Gastroesophageal sphincter (tissue), 4 donors: Measurements from ENCODE around the gene POP5. TPM values are rescaled to one million over a fixed set of nuclear protein-coding genes. Genes with fewer than 3 reads are reported as not detected.

Source experiments
- ATAC-seq: fragments of 150-250 bp; one replicate; pipeline ENCODE4 v1.9.1; 2016; ENCODE audit warnings: mild to moderate bottlenecking, moderate library complexity
- H3K27ac ChIP-seq, 4 donors: fragments of 200-600 bp; sonication (generic) in 3 of 4; 1 replicate in 3 of 4; 2 replicates in 1 of 4; pipeline ENCODE4 v1.5.1; 2016 to 2019
- H3K27me3 ChIP-seq: fragments of 200-600 bp; sonication (generic); one replicate; pipeline ENCODE4 v1.5.1; 2019
- H3K36me3 ChIP-seq, 2 donors: fragments of 200-600 bp; sonication (generic); one replicate each; pipeline ENCODE4 v1.5.1; 2019; ENCODE audit warnings: control low read depth in 1 of 2
- H3K4me1 ChIP-seq, 3 donors: fragments of 200-600 bp; sonication (generic); 1 replicate in 2 of 3; 2 replicates in 1 of 3; pipeline ENCODE4 v1.5.1; 2016 to 2019; ENCODE audit warnings: control low read depth in 2 of 3
- H3K4me3 ChIP-seq, 2 donors: fragments of 200-600 bp; sonication (generic); one replicate each; pipeline ENCODE4 v1.5.1; 2019; ENCODE audit warnings: mild to moderate bottlenecking in 1 of 2, moderate library complexity in 1 of 2
- H3K9me3 ChIP-seq, 3 donors: fragments of 200-600 bp; sonication (generic); one replicate each; pipeline ENCODE4 v1.5.1; 2017 to 2019; ENCODE audit warnings: control low read depth in 2 of 3
- EP300 ChIP-seq: sonication (generic); formaldehyde crosslinking; IDR thresholded peaks from one replicate; pipeline ENCODE4 v1.6.1; 2017; ENCODE audit warnings: antibody characterized with exemption, mild to moderate bottlenecking
- POLR2A ChIP-seq, 2 donors: fragments of 450-650 bp; IDR thresholded peaks; one replicate each; pipeline ENCODE4 v1.6.1; 2017; ENCODE audit warnings: antibody characterized with exemption in 2 of 2, mild to moderate bottlenecking in 2 of 2, moderate library complexity in 1 of 2
- POLR2AphosphoS5 ChIP-seq: sonication (generic); formaldehyde crosslinking; IDR thresholded peaks from one replicate; pipeline ENCODE4 v1.6.1; 2017; ENCODE audit warnings: antibody characterized with exemption
- WGBS, 2 donors: methylation state at CpG; one replicate each; pipeline ENCODE4 v1.1.5; 2018; ENCODE audit warnings: low coverage in 1 of 2; 5-methylcytosine and 5-hydroxymethylcytosine counted together
- total RNA-seq, 4 donors: library from RNA; depleted of rRNA; stranded (reverse); fragments of >200 nt; gene quantifications; one replicate each; pipeline ENCODE4 v1.1.0, GENCODE V29; 2016
- TF ChIP-seq, protein P1 (sequence below), 4 experiments: fragments of 200-600 bp in 2 of 4; fragments of 450-650 bp in 2 of 4; sonication (generic) in 1 of 4; IDR thresholded peaks; one replicate each; pipeline ENCODE4 v1.5.1; 2017 to 2019; ENCODE audit warnings: antibody characterized with exemption in 4 of 4, mild to moderate bottlenecking in 2 of 4, moderate library complexity in 2 of 4

The POP5 gene
- total RNA-seq = 10 to 100 TPM; 18.2 to 42.0 (median 27.6) TPM

GRCh38 chr12:120580787-120581723, at the start of gene POP5:
TSS of gene POP5 (minus strand) at chr12:120581402. CDS start at chr12:120581362, 40 bp downstream.
- no peaks in the 10 kb centered on the region for H3K27me3 ChIP-seq
- H3K36me3 ChIP-seq = peaks cover 0 to 41% of the 10 kb centered on the region in 2 donors
- peak within 1 kb of the TSS; percentile 85 to 88 for H3K4me3 ChIP-seq
- H3K27ac ChIP-seq = peak within 1 kb of the TSS; percentile 27 to 83 (median 75)
- H3K4me1 ChIP-seq = peaks cover 0 to 42% (median 0%) of the 10 kb centered on the region in 3 donors
- TF ChIP-seq, protein P1, sequence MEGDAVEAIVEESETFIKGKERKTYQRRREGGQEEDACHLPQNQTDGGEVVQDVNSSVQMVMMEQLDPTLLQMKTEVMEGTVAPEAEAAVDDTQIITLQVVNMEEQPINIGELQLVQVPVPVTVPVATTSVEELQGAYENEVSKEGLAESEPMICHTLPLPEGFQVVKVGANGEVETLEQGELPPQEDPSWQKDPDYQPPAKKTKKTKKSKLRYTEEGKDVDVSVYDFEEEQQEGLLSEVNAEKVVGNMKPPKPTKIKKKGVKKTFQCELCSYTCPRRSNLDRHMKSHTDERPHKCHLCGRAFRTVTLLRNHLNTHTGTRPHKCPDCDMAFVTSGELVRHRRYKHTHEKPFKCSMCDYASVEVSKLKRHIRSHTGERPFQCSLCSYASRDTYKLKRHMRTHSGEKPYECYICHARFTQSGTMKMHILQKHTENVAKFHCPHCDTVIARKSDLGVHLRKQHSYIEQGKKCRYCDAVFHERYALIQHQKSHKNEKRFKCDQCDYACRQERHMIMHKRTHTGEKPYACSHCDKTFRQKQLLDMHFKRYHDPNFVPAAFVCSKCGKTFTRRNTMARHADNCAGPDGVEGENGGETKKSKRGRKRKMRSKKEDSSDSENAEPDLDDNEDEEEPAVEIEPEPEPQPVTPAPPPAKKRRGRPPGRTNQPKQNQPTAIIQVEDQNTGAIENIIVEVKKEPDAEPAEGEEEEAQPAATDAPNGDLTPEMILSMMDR (IDR thresholded peaks at IDR 0.05) = peak in 1 of 4 experiments; percentile 21
- no peak for TF ChIP-seq EP300
- TF ChIP-seq POLR2AphosphoS5 = peak; percentile 92
- TF ChIP-seq POLR2A (IDR thresholded peaks at IDR 0.05) = peak; percentile 49 to 58
- WGBS, 2 donors = 0% methylated on average over 9 to 19 of the region's 56 CpGs
- H3K9me3 ChIP-seq = no peaks in the 10 kb centered on the region
- ATAC-seq = peak; percentile 95

DNA sequence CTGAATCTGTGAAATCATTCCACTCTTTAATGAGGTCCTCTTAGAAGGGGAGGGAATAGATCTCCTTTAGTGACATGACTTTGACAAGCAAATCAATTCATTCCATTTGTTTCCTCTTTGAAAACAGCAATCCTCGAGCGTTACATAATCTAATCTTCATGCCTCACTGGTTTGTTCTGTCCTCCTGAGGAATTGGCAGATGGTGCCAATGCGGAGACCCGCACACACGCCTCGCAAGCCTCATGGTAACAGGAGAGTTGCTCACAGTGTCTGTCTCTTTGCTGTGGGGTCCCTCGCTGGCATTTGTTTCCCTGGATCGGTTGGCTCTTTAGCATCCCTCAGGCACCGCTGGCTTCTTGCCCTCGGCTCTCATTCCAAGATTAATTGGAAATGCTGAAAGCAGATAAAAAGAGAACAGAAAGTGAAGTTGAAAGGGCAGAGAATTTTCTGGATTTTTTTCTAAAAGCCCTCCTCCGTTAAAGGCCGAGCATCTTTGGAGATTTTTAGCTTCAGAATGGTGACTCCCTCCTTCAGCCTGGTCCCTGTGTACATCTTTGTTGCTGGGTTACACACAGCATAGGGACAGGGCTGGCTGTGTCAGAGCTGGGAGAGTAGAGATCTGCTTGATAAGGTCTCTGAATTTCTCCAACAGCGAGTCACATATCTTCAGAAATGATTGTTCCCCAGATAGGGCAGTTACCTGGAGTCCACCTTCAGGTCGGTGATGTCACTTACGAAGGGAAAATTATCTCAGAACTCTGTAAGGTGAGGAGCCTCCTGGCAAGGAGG, 49.1 kb upstream of the POP5 start:
- H3K9me3 ChIP-seq = no peaks in the 10 kb centered on the region
- TF ChIP-seq, protein P1 (IDR thresholded peaks at IDR 0.05) = no peak
- no peaks in the 10 kb centered on the region for H3K36me3 ChIP-seq
- ATAC-seq = no peak
- no peak overlapping the region for H3K27ac ChIP-seq
- H3K27me3 ChIP-seq = peaks cover 13% of the 10 kb centered on the region
- no peak overlapping the region for H3K4me3 ChIP-seq
- WGBS, 2 donors = 62 to 71% methylated on average over 10 to 13 of the region's 15 CpGs
- no peaks in the 10 kb centered on the region for H3K4me1 ChIP-seq

DNA sequence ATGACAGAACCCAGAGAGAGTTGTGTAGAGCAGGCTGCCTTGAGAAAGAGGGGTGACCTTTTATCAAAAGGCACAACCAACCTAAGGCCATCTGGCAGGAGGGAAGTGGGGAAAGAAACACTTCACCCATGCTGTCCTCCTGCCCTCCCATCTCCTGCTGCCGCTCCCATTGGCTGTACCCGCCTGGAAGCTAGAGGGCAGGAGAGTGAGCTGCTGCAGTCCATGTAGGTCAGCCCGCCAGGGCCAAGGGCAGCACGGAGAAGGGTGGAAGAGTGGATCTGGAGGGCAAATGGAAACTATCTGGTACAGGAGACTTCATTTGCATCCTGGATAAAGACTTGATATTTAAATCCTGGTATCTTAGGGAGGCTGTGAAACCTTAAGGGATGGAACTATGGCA, 47.7 kb upstream of the POP5 start:
- ATAC-seq = no peak
- no peak for TF ChIP-seq POLR2A (IDR thresholded peaks at IDR 0.05)
- TF ChIP-seq POLR2AphosphoS5 = no peak
- no peak for TF ChIP-seq EP300
- TF ChIP-seq, protein P1 (IDR thresholded peaks at IDR 0.05) = no peak
- Histone ChIP-seq H3K27ac (no peak overlapping the region), H3K27me3 (peaks cover 13% of the 10 kb centered on the region), H3K36me3 (no peaks in the 10 kb centered on the region), H3K4me3 (no peak overlapping the region), H3K9me3 (no peaks in the 10 kb centered on the region), H3K4me1 (no peaks in the 10 kb centered on the region)
- WGBS, 2 donors = 40% methylated on average over 3 of the region's 4 CpGs; no CpG with 5 or more reads in 1 of the 2 donors

DNA sequence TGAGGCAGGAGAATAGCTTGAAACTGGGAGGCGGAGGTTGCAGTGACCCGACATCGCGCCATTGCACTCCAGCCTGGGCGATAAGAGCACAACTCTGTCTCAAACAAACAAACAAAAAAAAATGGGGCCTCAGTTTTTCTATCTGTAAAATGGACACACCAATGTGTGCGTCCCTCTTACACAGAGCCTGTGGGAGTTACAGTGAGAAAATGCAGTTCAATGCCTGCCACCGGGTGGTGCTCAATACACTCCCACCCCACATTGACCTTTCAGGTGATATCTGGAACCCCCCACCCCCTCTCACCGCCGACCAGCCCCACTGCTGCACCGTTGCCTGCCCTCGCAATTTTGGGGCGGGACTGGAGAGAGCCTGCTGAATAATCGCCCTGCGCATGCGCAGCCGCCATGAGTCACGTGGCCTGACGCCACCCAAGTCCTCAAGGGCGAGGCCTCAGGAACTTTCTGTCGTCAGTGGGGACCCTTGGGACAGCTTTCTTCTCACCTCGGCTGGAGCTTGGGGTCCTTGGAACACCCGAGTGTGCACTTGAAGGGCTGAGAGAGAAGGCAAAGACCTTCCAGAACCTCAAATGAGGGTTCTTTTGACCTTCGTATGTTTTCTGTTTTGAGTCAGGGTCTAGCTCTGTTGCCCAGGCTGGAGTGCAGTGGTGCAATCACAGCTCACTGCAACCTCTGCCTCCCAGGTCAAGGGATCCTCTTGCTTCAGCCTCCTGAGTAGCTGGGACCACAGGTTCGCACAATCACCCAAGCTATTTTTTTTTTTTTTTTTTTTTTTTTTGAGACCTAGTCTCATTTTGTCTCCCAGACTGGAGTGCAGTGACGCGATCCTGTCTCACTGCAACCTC, 44.6 kb upstream of the POP5 start:
- Histone ChIP-seq H3K36me3 (no peaks in the 10 kb centered on the region), H3K27me3 (peaks cover 11% of the 10 kb centered on the region), H3K4me3 (no peak overlapping the region), H3K27ac (no peak overlapping the region), H3K9me3 (no peaks in the 10 kb centered on the region), H3K4me1 (no peaks in the 10 kb centered on the region)
- TF ChIP-seq POLR2A (IDR thresholded peaks at IDR 0.05) (no peak), EP300 (no peak), POLR2AphosphoS5 (no peak)
- WGBS, 2 donors = 89 to 95% methylated on average over 8 to 11 of the region's 26 CpGs
- no peak for ATAC-seq

GRCh38 chr12:120620624-120621023, 39.4 kb upstream of the POP5 start:
- H3K27me3 ChIP-seq = peaks cover 40% of the 10 kb centered on the region
- no peak overlapping the region for H3K27ac ChIP-seq
- H3K4me3 ChIP-seq = no peak overlapping the region
- H3K4me1 ChIP-seq = no peaks in the 10 kb centered on the region
- no peaks in the 10 kb centered on the region for H3K36me3 ChIP-seq
- WGBS, 2 donors = 80% methylated on average over 1 of the region's 2 CpGs; no CpG with 5 or more reads in 1 of the 2 donors
- no peaks in the 10 kb centered on the region for H3K9me3 ChIP-seq
- no peak for ATAC-seq
- TF ChIP-seq POLR2A (IDR thresholded peaks at IDR 0.05) (no peak), POLR2AphosphoS5 (no peak)
